GM23338 (cell line): Measurements from ENCODE around the gene TFAP2E. TPM values are rescaled to one million over a fixed set of nuclear protein-coding genes. Genes with fewer than 3 reads are reported as not detected.

Experiments
- ATAC-seq: fragments of 200-7000 bp; cut with Tn5 transposase; 3 replicates; pipeline ENCODE4 v1.9.1; 2020
- DNase-seq: peaks from one replicate; pipeline ENCODE4 v3.0.0-alpha.2; 2015; ENCODE audit warnings: low spot score
- H2AFZ ChIP-seq: fragments of 200-600 bp; sonication (generic); 2 replicates; pipeline ENCODE4 v1.8.0; 2016; ENCODE audit warnings: antibody characterized with exemption, mild to moderate bottlenecking, moderate library complexity
- H3F3A ChIP-seq: fragments of 200-600 bp; sonication (generic); replicated peaks from 2 replicates; pipeline ENCODE4 v1.8.0; 2017; ENCODE audit warnings: antibody characterized with exemption, mixed run types, low read depth
- H3K27ac ChIP-seq: fragments of 200-600 bp; sonication (generic); 2 replicates; pipeline ENCODE4 v1.6.1; 2016; ENCODE audit warnings: low read depth
- H3K27me3 ChIP-seq: fragments of 200-600 bp; sonication (generic); 2 replicates; pipeline ENCODE4 v1.8.0; 2016; ENCODE audit warnings: mild to moderate bottlenecking, mixed run types, moderate library complexity; ENCODE audit not compliant: insufficient read depth
- H3K36me3 ChIP-seq: fragments of 200-600 bp; sonication (generic); 2 replicates; pipeline ENCODE4 v1.8.0; 2016; ENCODE audit warnings: mild to moderate bottlenecking; ENCODE audit not compliant: insufficient read depth
- H3K4me1 ChIP-seq: fragments of 200-600 bp; sonication (generic); 2 replicates; pipeline ENCODE4 v1.8.0; 2016; ENCODE audit warnings: mild to moderate bottlenecking, moderate library complexity; ENCODE audit not compliant: insufficient read depth
- H3K4me2 ChIP-seq: fragments of 200-600 bp; sonication (generic); 2 replicates; pipeline ENCODE4 v1.7.1; 2017; ENCODE audit warnings: mixed run types
- H3K4me3 ChIP-seq: fragments of 200-600 bp; sonication (generic); 2 replicates; pipeline ENCODE4 v1.6.1; 2016; ENCODE audit warnings: mixed run types
- H3K79me2 ChIP-seq: fragments of 200-600 bp; sonication (generic); replicated peaks from 2 replicates; pipeline ENCODE4 v1.8.0; 2017; ENCODE audit warnings: mild to moderate bottlenecking; ENCODE audit not compliant: insufficient read depth
- H3K9me2 ChIP-seq: fragments of 200-600 bp; sonication (generic); 2 replicates; pipeline ENCODE4 v1.8.0; 2017; ENCODE audit not compliant: insufficient read depth
- H4K20me1 ChIP-seq: fragments of 200-600 bp; sonication (generic); replicated peaks from 2 replicates; pipeline ENCODE4 v1.8.0; 2017; ENCODE audit warnings: mild to moderate bottlenecking; ENCODE audit not compliant: insufficient read depth
- H3K27ac Mint-ChIP-seq: 2 replicates; pipeline ENCODE4 v1.8.0; 2020; ENCODE audit warnings: inconsistent platforms, mild to moderate bottlenecking, moderate library complexity, mixed read lengths
- H3K27me3 Mint-ChIP-seq: 3 replicates; pipeline ENCODE4 v1.8.0; 2022; ENCODE audit warnings: low read depth, mild to moderate bottlenecking, moderate library complexity, mixed read lengths, inconsistent platforms; ENCODE audit not compliant: insufficient read depth, poor library complexity
- H3K36me3 Mint-ChIP-seq: 3 replicates; pipeline ENCODE4 v1.8.0; 2021; ENCODE audit warnings: low read depth, mild to moderate bottlenecking, inconsistent platforms, moderate library complexity, mixed read lengths
- H3K4me1 Mint-ChIP-seq: 3 replicates; pipeline ENCODE4 v1.8.0; 2020; ENCODE audit warnings: mild to moderate bottlenecking, inconsistent platforms, mixed read lengths
- H3K4me3 Mint-ChIP-seq: 3 replicates; pipeline ENCODE4 v1.8.0; 2021; ENCODE audit warnings: moderate library complexity, mild to moderate bottlenecking, inconsistent platforms, mixed read lengths
- H3K9me3 Mint-ChIP-seq: 3 replicates; pipeline ENCODE4 v1.8.0; 2020; ENCODE audit warnings: moderate library complexity, mild to moderate bottlenecking, inconsistent platforms, mixed read lengths
- CREB1 ChIP-seq: fragments of 250-450 bp; sonication (Bioruptor Pico); IDR thresholded peaks from 2 replicates; pipeline ENCODE4 v1.5.0; 2020; ENCODE audit warnings: low read depth, mild to moderate bottlenecking, moderate library complexity
- CTCF ChIP-seq, 2 experiments: fragments of 200-600 bp in 1 of 2; sonication (generic) in 1 of 2; conservative IDR thresholded peaks; 2 replicates each; pipeline versions ENCODE4 v1.5.1 to v1.6.1; 2016 to 2017; ENCODE audit warnings: antibody characterized with exemption in 2 of 2, low read depth in 2 of 2, mild to moderate bottlenecking in 2 of 2, moderate library complexity in 1 of 2
- ETS1 ChIP-seq: IDR thresholded peaks from 2 replicates; pipeline ENCODE4 v1.6.1; 2016; ENCODE audit warnings: antibody characterized with exemption
- EZH2phosphoT487 ChIP-seq: fragments of 200-600 bp; sonication (generic); IDR thresholded peaks from one replicate; pipeline ENCODE4 v1.8.1; 2018; ENCODE audit warnings: antibody characterized with exemption; ENCODE audit not compliant: unreplicated experiment
- JUNB ChIP-seq: IDR thresholded peaks from one replicate; pipeline ENCODE4 v1.6.1; 2016; ENCODE audit warnings: antibody characterized with exemption; ENCODE audit not compliant: unreplicated experiment
- POLR2AphosphoS5 ChIP-seq: IDR thresholded peaks from 2 replicates; pipeline ENCODE4 v1.6.1; 2016; ENCODE audit warnings: antibody characterized with exemption, low read depth
- REST ChIP-seq: IDR thresholded peaks from one replicate; pipeline ENCODE4 v1.6.1; 2018; ENCODE audit warnings: antibody characterized with exemption; ENCODE audit not compliant: unreplicated experiment
- STAT1 ChIP-seq: IDR thresholded peaks from one replicate; pipeline ENCODE4 v1.6.1; 2016; ENCODE audit warnings: antibody characterized with exemption; ENCODE audit not compliant: unreplicated experiment
- ZNF114 ChIP-seq: fragments of 250-450 bp; sonication (Bioruptor Pico); IDR thresholded peaks from 2 replicates; pipeline ENCODE4 v1.5.0; 2020; ENCODE audit warnings: mild to moderate bottlenecking, moderate library complexity
- ZNF331 ChIP-seq: fragments of 250-450 bp; sonication (Bioruptor Pico); IDR thresholded peaks from 2 replicates; pipeline ENCODE4 v1.5.0; 2020; ENCODE audit warnings: low read depth, mild to moderate bottlenecking, moderate library complexity
- ZNF462 ChIP-seq: fragments of 250-450 bp; sonication (Bioruptor Pico); IDR thresholded peaks from 2 replicates; pipeline ENCODE4 v1.5.0; 2020; ENCODE audit warnings: mild to moderate bottlenecking, moderate library complexity
- polyA plus RNA-seq: library from polyadenylated mRNA; unstranded; fragments of >200 nt; fragmentation: Nextera tagmentation; extraction: Ambion mirVana; gene quantifications from 2 replicates; pipeline ENCODE4 v1.2.1, GENCODE V29; 2016
- total RNA-seq: library from RNA; depleted of rRNA; stranded (reverse); fragments of >200 nt; shearing (Covaris generic); gene quantifications from 2 replicates; pipeline ENCODE4 v1.2.3, GENCODE V29; 2014

TFAP2E gene
- total and polyA plus RNA-seq, 2 experiments from 2014 or later: 0.34 to 1.4 TPM

GRCh38 chr1:35565742-35566133 is 7.4 kb upstream of the TFAP2E start:
- H3K4me2 ChIP-seq: no peak overlapping the region
- no peak overlapping the region for H3K27ac ChIP-seq
- TF ChIP-seq POLR2AphosphoS5: no peak
- no peak for TF ChIP-seq STAT1
- TF ChIP-seq EZH2phosphoT487: no peak
- no peak for TF ChIP-seq REST
- no peak for TF ChIP-seq JUNB
- TF ChIP-seq CTCF (conservative IDR thresholded peaks at IDR 0.05; ENCODE audit: low read depth in 2 of 2): no peak
- no peak for TF ChIP-seq ETS1
- no peak for TF ChIP-seq CREB1 (CRISPR knock-in tag)
- no peak for TF ChIP-seq ZNF462 (CRISPR knock-in tag)
- no peak for TF ChIP-seq ZNF331 (CRISPR knock-in tag)
- no peak for TF ChIP-seq ZNF114 (CRISPR knock-in tag)
- H3K79me2 ChIP-seq: no peaks in the 10 kb centered on the region
- H2AFZ ChIP-seq: no peak overlapping the region
- Mint-ChIP-seq H3K27me3 (peaks cover 23% of the 10 kb centered on the region), H3K4me1 (peaks cover 10% of the 10 kb centered on the region), H3K4me3 (no peak overlapping the region), H3K9me3 (no peaks in the 10 kb centered on the region; the same call in 1 of the 3 replicates), H3K36me3 (peaks cover 46% of the 10 kb centered on the region), H3K27ac (no peak overlapping the region)
- no peak for DNase-seq
- ATAC-seq: no peak
- peaks cover 14% of the 10 kb centered on the region; the same call in 1 of the 2 replicates for H4K20me1 ChIP-seq
- no peaks in the 10 kb centered on the region for H3K9me2 ChIP-seq
- H3K4me1 ChIP-seq: no peaks in the 10 kb centered on the region
- 0 out of 2 replicates have a peak, but pooled peaks cover 12% of the 10 kb centered on the region for H3F3A ChIP-seq
- no peaks in the 10 kb centered on the region; the same call in 1 of the 2 replicates for H3K36me3 ChIP-seq
- peaks cover 28% of the 10 kb centered on the region for H3K27me3 ChIP-seq
- H3K4me3 ChIP-seq: no peak overlapping the region
